ENCODE data around the gene PITPNM1. TPM values are rescaled to one million over a fixed set of nuclear protein-coding genes. Genes with fewer than 3 reads are reported as not detected.

PITPNM1 gene
- total RNA-seq, 1 experiment from 2014 or later, result 79.8 TPM

GRCh38 chr11:67501854-67502253 lies 3.3 kb downstream of the PITPNM1 start:
- Histone ChIP-seq H3K36me3 (ENCODE audit: low read depth, low read length) (no peaks in the 10 kb centered on the region), H4K20me1 (ENCODE audit: low read length) (peaks cover 4% of the 10 kb centered on the region; the same call in 1 of the 2 replicates), H3K27ac (ENCODE audit: low read length) (no peak overlapping the region), H3F3A (ENCODE audit: low read length, unreplicated experiment) (no peaks in the 10 kb centered on the region), H3K9me3 (ENCODE audit: low read length) (no peaks in the 10 kb centered on the region), H3K4me1 (ENCODE audit: insufficient read depth, low read length) (peaks cover 21% of the 10 kb centered on the region), H3K9ac (ENCODE audit: low read length) (no peak overlapping the region), H3K9me2 (replicated peaks; ENCODE audit: low read length) (no peaks in the 10 kb centered on the region), H3K27me3 (ENCODE audit: low read length) (no peaks in the 10 kb centered on the region), H3K4me3 (ENCODE audit: low read length) (no peak overlapping the region), H3K79me2 (ENCODE audit: low read length) (peaks cover 24% of the 10 kb centered on the region), H2AFZ (ENCODE audit: low read length) (no peak overlapping the region), H3K4me2 (ENCODE audit: low read length) (no peak overlapping the region)
- CTCF ChIA-PET, result no interaction called here
- BruUV-seq (replicated peaks), result no TSS peak
- TF ChIP-seq EZH2phosphoT487 (IDR thresholded peaks at IDR 0.05; ENCODE audit: borderline replicate concordance, low read length) (no peak), EZH2 (IDR thresholded peaks at IDR 0.05; ENCODE audit: low read length, unreplicated experiment) (no peak), CTCF (conservative IDR thresholded peaks at IDR 0.05; ENCODE audit: low read depth, low read length) (no peak)
- intact Hi-C loops (cut with micrococcal nuclease), result no loop called here
- no peak for ATAC-seq
- no peak for DNase-seq
- POLR2A ChIA-PET (ENCODE audit: unreplicated experiment), result interaction anchor here (0.6 kb wide), 1 partner anchor 100 kb away, joined by 3 read pairs; the partner anchor contains the start of gene PPP1CA

GRCh38 chr11:67500831-67501715 lies 4.1 kb downstream of the PITPNM1 start:
- peaks cover 4% of the 10 kb centered on the region; the same call in 1 of the 2 replicates for H4K20me1 ChIP-seq (ENCODE audit: low read length)
- H3K4me1 ChIP-seq (ENCODE audit: insufficient read depth, low read length), result peaks cover 14% of the 10 kb centered on the region
- H3K9me2 ChIP-seq (replicated peaks; ENCODE audit: low read length), result no peaks in the 10 kb centered on the region
- no peak for ATAC-seq
- H3K36me3 ChIP-seq (ENCODE audit: low read depth, low read length), result no peaks in the 10 kb centered on the region
- ChIA-PET CTCF (no interaction called here), POLR2A (ENCODE audit: unreplicated experiment) (no interaction called here)
- H3K9me3 ChIP-seq (ENCODE audit: low read length), result no peaks in the 10 kb centered on the region
- no TSS peak for BruUV-seq (replicated peaks)
- H3F3A ChIP-seq (ENCODE audit: low read length, unreplicated experiment), result no peaks in the 10 kb centered on the region
- H3K27me3 ChIP-seq (ENCODE audit: low read length), result no peaks in the 10 kb centered on the region
- no peak overlapping the region for H3K9ac ChIP-seq (ENCODE audit: low read length)
- H3K4me2 ChIP-seq (ENCODE audit: low read length), result no peak overlapping the region
- no peak overlapping the region for H3K27ac ChIP-seq (ENCODE audit: low read length)
- TF ChIP-seq EZH2 (IDR thresholded peaks at IDR 0.05; ENCODE audit: low read length, unreplicated experiment) (no peak), EZH2phosphoT487 (IDR thresholded peaks at IDR 0.05; ENCODE audit: borderline replicate concordance, low read length) (no peak), CTCF (conservative IDR thresholded peaks at IDR 0.05; ENCODE audit: low read depth, low read length) (no peak)
- H3K79me2 ChIP-seq (ENCODE audit: low read length), result peaks cover 18% of the 10 kb centered on the region
- no peak overlapping the region for H2AFZ ChIP-seq (ENCODE audit: low read length)
- H3K4me3 ChIP-seq (ENCODE audit: low read length), result no peak overlapping the region
- no peak for DNase-seq
- intact Hi-C loops (cut with micrococcal nuclease), result no loop called here

- TF ChIP-seq EZH2phosphoT487 (IDR thresholded peaks at IDR 0.05; ENCODE audit: borderline replicate concordance, low read length) (no peak), EZH2 (IDR thresholded peaks at IDR 0.05; ENCODE audit: low read length, unreplicated experiment) (no peak), CTCF (conservative IDR thresholded peaks at IDR 0.05; ENCODE audit: low read depth, low read length) (no peak)
- H3K27ac ChIP-seq (ENCODE audit: low read length), result no peak overlapping the region
- no peaks in the 10 kb centered on the region for H3F3A ChIP-seq (ENCODE audit: low read length, unreplicated experiment)
- BruUV-seq (replicated peaks), result no TSS peak
- intact Hi-C loops (cut with micrococcal nuclease), result no loop called here
- no peak for DNase-seq
- H3K36me3 ChIP-seq (ENCODE audit: low read depth, low read length), result no peaks in the 10 kb centered on the region
- ATAC-seq, result no peak
- peaks cover 4% of the 10 kb centered on the region; the same call in 1 of the 2 replicates for H4K20me1 ChIP-seq (ENCODE audit: low read length)
- no peak overlapping the region for H2AFZ ChIP-seq (ENCODE audit: low read length)
- peaks cover 18% of the 10 kb centered on the region for H3K79me2 ChIP-seq (ENCODE audit: low read length)
- ChIA-PET POLR2A (ENCODE audit: unreplicated experiment) (no interaction called here), CTCF (no interaction called here)
- H3K4me3 ChIP-seq (ENCODE audit: low read length), result no peak overlapping the region
- no peak overlapping the region for H3K4me2 ChIP-seq (ENCODE audit: low read length)
- H3K27me3 ChIP-seq (ENCODE audit: low read length), result no peaks in the 10 kb centered on the region
- H3K4me1 ChIP-seq (ENCODE audit: insufficient read depth, low read length), result peaks cover 9% of the 10 kb centered on the region
- no peak overlapping the region for H3K9ac ChIP-seq (ENCODE audit: low read length)
- H3K9me2 ChIP-seq (replicated peaks; ENCODE audit: low read length), result no peaks in the 10 kb centered on the region
- H3K9me3 ChIP-seq (ENCODE audit: low read length), result no peaks in the 10 kb centered on the region
These were observed 4.7 kb downstream of the PITPNM1 start for GRCh38 chr11:67500484-67500821.
